Brain microvascular endothelial cell (primary cell): ENCODE measurements around the gene MAML2.

Experiments
- DNase-seq: peaks from one replicate; pipeline ENCODE4 v3.0.0-alpha.2; 2020
- H3K27ac ChIP-seq: fragments of 250-450 bp; sonication (Bioruptor Pico); 2 replicates; pipeline ENCODE4 v1.5.1; 2020; ENCODE audit warnings: mild to moderate bottlenecking, moderate library complexity
- H3K27me3 ChIP-seq: fragments of 250-450 bp; sonication (Bioruptor Pico); replicated peaks from 2 replicates; pipeline ENCODE4 v1.5.1; 2020; ENCODE audit warnings: mild to moderate bottlenecking
- H3K36me3 ChIP-seq: fragments of 250-450 bp; sonication (Bioruptor Pico); replicated peaks from 2 replicates; pipeline ENCODE4 v1.5.1; 2020; ENCODE audit warnings: mild to moderate bottlenecking
- H3K4me3 ChIP-seq: 2 replicates; pipeline ENCODE4 v1.5.1; 2011; ENCODE audit warnings: low read depth, mild to moderate bottlenecking, control low read depth, low read length, moderate library complexity
- CTCF ChIP-seq: IDR thresholded peaks from 2 replicates; pipeline ENCODE4 v1.5.1; 2011; ENCODE audit warnings: low read depth, mild to moderate bottlenecking, moderate library complexity, low read length, control low read depth, inconsistent platforms; ENCODE audit errors: missing control alignments
- in situ Hi-C: cut with HindIII; loops from 2 replicates; pipeline ENCODE4 v1.10.0; 2017; ENCODE audit warnings: low sequenced_read_pairs, low pct_ligation_motif_present

Gene MAML2

GRCh38 chr11:96385187-96385586 is 42.2 kb upstream of the MAML2 start:
- no peak overlapping the region for H3K4me3 ChIP-seq
- H3K27ac ChIP-seq: no peak overlapping the region
- DNase-seq: no peak
- no peak for TF ChIP-seq CTCF
- H3K27me3 ChIP-seq: no peaks in the 10 kb centered on the region
- in situ Hi-C loops: no loop called here
- peaks cover 16% of the 10 kb centered on the region for H3K36me3 ChIP-seq

- TF ChIP-seq CTCF: no peak
- Histone ChIP-seq H3K36me3 (peaks cover 18% of the 10 kb centered on the region), H3K27ac (no peak overlapping the region), H3K27me3 (no peaks in the 10 kb centered on the region), H3K4me3 (no peak overlapping the region)
- in situ Hi-C loops: no loop called here
- no peak for DNase-seq
Observed at GRCh38 chr11:96384156-96384555, 41.2 kb upstream of the MAML2 start.

- no peak for TF ChIP-seq CTCF
Observed at GRCh38 chr11:96376796-96377195, 33.8 kb upstream of the MAML2 start.

GRCh38 chr11:96373826-96374225 is 30.8 kb upstream of the MAML2 start:
- Histone ChIP-seq H3K4me3 (no peak overlapping the region), H3K27me3 (no peaks in the 10 kb centered on the region), H3K36me3 (peaks cover 11% of the 10 kb centered on the region), H3K27ac (no peak overlapping the region)
- no peak for DNase-seq
- TF ChIP-seq CTCF: no peak
- in situ Hi-C loops: no loop called here

More at GRCh38 chr11:96376796-96377195, 33.8 kb upstream of the MAML2 start:
- H3K27me3 ChIP-seq: no peaks in the 10 kb centered on the region
- DNase-seq: no peak
- H3K27ac ChIP-seq: no peak overlapping the region
- in situ Hi-C loops: no loop called here
- peaks cover 12% of the 10 kb centered on the region for H3K36me3 ChIP-seq
- no peak overlapping the region for H3K4me3 ChIP-seq

- no peak for TF ChIP-seq CTCF
- DNase-seq: no peak
- H3K27me3 ChIP-seq: no peaks in the 10 kb centered on the region
- H3K4me3 ChIP-seq: no peak overlapping the region
- in situ Hi-C loops: no loop called here
- peaks cover 19% of the 10 kb centered on the region for H3K36me3 ChIP-seq
- no peak overlapping the region for H3K27ac ChIP-seq
Observed at GRCh38 chr11:96367342-96367741, 24.3 kb upstream of the MAML2 start.

GRCh38 chr11:96366024-96366423 is 23.0 kb upstream of the MAML2 start:
- in situ Hi-C loops: no loop called here
- DNase-seq: no peak
- Histone ChIP-seq H3K36me3 (peaks cover 14% of the 10 kb centered on the region), H3K4me3 (no peak overlapping the region), H3K27ac (no peak overlapping the region), H3K27me3 (no peaks in the 10 kb centered on the region)
- no peak for TF ChIP-seq CTCF
